GM21528 (cell line): ENCODE measurements around the gene CPT2.
"Not testable (repeated sequence)": the region's sequence is repeated elsewhere in the genome, so short reads cannot be mapped to it uniquely, and the experiment has no call there.

ENCODE experiments used
- ATAC-seq: cut with Tn5 transposase; IDR thresholded peaks from one replicate; pipeline ENCODE4 v1.9.1; 2021; ENCODE audit warnings: mild to moderate bottlenecking, moderate library complexity; ENCODE audit not compliant: unreplicated experiment, low FRiP score

The CPT2 gene

GRCh38 chr1:53180951-53181350, 15.7 kb upstream of the CPT2 start:
- no peak for ATAC-seq

- no peak for ATAC-seq
Observed at GRCh38 chr1:53182111-53182593, 14.5 kb upstream of the CPT2 start.

GRCh38 chr1:53182716-53183094, 13.9 kb upstream of the CPT2 start:
- no peak for ATAC-seq

GRCh38 chr1:53183095-53183990, 13.3 kb upstream of the CPT2 start:
- ATAC-seq: no peak

GRCh38 chr1:53185955-53186297, 10.7 kb upstream of the CPT2 start:
- not testable (repeated sequence) for ATAC-seq

- ATAC-seq: no peak
Observed at GRCh38 chr1:53186533-53186932, 10.1 kb upstream of the CPT2 start.

GRCh38 chr1:53187401-53187800, 9.2 kb upstream of the CPT2 start:
- no peak for ATAC-seq

GRCh38 chr1:53188099-53188498, 8.5 kb upstream of the CPT2 start:
- ATAC-seq: no peak

GRCh38 chr1:53189061-53189460, 7.6 kb upstream of the CPT2 start:
- ATAC-seq: no peak

GRCh38 chr1:53190210-53190611, 6.4 kb upstream of the CPT2 start:
- no peak for ATAC-seq

- no peak for ATAC-seq
Observed at GRCh38 chr1:53195246-53196016, 1.2 kb upstream of the CPT2 start.

GRCh38 chr1:53196017-53196484, 573 bp upstream of the CPT2 start:
- peak; percentile 10 for ATAC-seq

- no peak for ATAC-seq
Observed at GRCh38 chr1:53197291-53198200, 922 bp downstream of the CPT2 start.

GRCh38 chr1:53198241-53198651, 1.6 kb downstream of the CPT2 start:
- ATAC-seq: no peak

- ATAC-seq: no peak
Observed at GRCh38 chr1:53203466-53203865, 6.8 kb downstream of the CPT2 start.

- ATAC-seq: not testable (repeated sequence)
Observed at GRCh38 chr1:53205496-53205895, 8.9 kb downstream of the CPT2 start.

- not testable (repeated sequence) for ATAC-seq
Observed at GRCh38 chr1:53206083-53206685, 9.6 kb downstream of the CPT2 start.

- no peak for ATAC-seq
Observed at GRCh38 chr1:53206735-53207379, 10.2 kb downstream of the CPT2 start.

GRCh38 chr1:53207726-53208125, 11.1 kb downstream of the CPT2 start:
- ATAC-seq: no peak

GRCh38 chr1:53210352-53210751, 13.7 kb downstream of the CPT2 start:
- ATAC-seq: no peak
